ENCODE results near the gene WDTC1. TPM values are rescaled to one million over a fixed set of nuclear protein-coding genes. Genes with fewer than 3 reads are reported as not detected.
A peak's percentile ranks its signal among the peaks of the same experiment; 100 is the strongest.

WDTC1 gene
- total RNA-seq, 1 donor from 2014 or later, result 53.8 TPM

DNA sequence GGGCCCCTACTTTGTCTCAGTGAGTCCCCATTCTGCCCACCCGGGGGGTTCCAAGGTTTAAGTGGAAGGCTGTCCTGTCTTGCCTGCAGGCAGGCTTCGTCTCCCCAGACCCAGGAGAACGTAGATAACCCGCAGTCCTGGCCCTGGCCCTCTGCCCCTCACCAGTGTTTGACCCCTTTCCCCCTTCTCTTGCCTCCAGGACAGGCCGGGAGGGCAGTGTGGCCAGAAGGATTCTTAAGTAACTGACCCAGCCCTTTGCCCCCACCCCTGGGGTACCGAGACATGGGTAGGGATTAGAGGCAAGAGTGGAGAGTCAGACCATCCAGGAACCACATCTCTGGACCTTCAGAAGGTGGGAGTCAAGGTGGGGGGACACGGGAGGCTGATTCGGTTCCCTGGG, 96.4 kb downstream of the WDTC1 start:
- H3K27ac Mint-ChIP-seq, result no peak overlapping the region
- H3K4me3 Mint-ChIP-seq (ENCODE audit: low read depth), result no peak overlapping the region
- no peaks in the 10 kb centered on the region for H3K27me3 Mint-ChIP-seq
- H3K36me3 Mint-ChIP-seq (ENCODE audit: insufficient read depth), result peaks cover 4% of the 10 kb centered on the region
- no peaks in the 10 kb centered on the region for H3K4me1 Mint-ChIP-seq (ENCODE audit: low read depth)
- DNase-seq (ENCODE audit: low spot score, unreplicated experiment), result no peak
- TF ChIP-seq, protein P1, sequence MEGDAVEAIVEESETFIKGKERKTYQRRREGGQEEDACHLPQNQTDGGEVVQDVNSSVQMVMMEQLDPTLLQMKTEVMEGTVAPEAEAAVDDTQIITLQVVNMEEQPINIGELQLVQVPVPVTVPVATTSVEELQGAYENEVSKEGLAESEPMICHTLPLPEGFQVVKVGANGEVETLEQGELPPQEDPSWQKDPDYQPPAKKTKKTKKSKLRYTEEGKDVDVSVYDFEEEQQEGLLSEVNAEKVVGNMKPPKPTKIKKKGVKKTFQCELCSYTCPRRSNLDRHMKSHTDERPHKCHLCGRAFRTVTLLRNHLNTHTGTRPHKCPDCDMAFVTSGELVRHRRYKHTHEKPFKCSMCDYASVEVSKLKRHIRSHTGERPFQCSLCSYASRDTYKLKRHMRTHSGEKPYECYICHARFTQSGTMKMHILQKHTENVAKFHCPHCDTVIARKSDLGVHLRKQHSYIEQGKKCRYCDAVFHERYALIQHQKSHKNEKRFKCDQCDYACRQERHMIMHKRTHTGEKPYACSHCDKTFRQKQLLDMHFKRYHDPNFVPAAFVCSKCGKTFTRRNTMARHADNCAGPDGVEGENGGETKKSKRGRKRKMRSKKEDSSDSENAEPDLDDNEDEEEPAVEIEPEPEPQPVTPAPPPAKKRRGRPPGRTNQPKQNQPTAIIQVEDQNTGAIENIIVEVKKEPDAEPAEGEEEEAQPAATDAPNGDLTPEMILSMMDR (IDR thresholded peaks at IDR 0.05; ENCODE audit: unreplicated experiment), result no peak
- no peaks in the 10 kb centered on the region for H3K9me3 Mint-ChIP-seq (ENCODE audit: low read depth)

DNA sequence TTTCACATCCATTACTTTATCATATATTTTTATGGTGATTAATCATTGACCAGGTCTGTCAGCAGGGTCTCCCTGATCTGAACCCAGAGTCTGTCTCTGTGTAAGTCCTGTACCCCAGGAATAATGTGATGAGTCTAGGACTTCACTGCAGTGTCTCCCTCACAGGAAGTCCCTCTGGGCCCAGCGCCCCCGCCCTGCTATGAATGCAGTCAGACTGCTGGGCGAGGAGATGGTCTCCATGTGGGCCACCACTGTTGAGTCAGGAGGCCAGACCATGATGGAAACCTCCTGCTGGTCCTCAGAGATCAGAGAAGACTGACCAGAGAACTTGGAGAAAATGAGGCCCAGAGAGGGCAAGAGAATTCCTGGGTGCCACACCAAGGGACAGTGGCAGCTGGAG, 97.0 kb downstream of the WDTC1 start:
- no peak for DNase-seq (ENCODE audit: low spot score, unreplicated experiment)
- TF ChIP-seq, protein P1 (IDR thresholded peaks at IDR 0.05; ENCODE audit: unreplicated experiment), result no peak
- Mint-ChIP-seq H3K27ac (no peak overlapping the region), H3K27me3 (no peaks in the 10 kb centered on the region), H3K4me3 (ENCODE audit: low read depth) (no peak overlapping the region), H3K9me3 (ENCODE audit: low read depth) (no peaks in the 10 kb centered on the region), H3K4me1 (ENCODE audit: low read depth) (no peaks in the 10 kb centered on the region), H3K36me3 (ENCODE audit: insufficient read depth) (peaks cover 2% of the 10 kb centered on the region)

DNA sequence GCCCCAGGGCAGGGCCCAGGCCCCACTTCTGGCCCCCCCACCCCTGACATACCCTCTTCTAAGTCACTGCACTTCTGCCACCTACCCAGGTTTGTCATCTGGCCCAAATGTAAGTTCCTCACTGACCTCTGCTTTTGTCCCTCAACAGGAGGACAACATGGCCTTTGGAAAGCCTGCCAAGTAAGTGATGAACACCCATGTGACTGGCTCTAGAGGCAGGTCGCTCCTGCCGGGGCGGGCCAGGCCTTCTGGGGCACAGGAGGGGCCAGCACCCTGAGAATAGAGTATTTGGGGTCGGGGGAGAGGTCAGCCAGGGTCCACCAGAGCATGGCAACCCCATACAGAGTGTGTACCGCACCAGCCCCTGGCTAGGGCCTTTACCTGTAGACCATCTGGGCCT, 97.5 kb downstream of the WDTC1 start:
- peaks cover 4% of the 10 kb centered on the region for H3K36me3 Mint-ChIP-seq (ENCODE audit: insufficient read depth)
- H3K27me3 Mint-ChIP-seq, result no peaks in the 10 kb centered on the region
- no peaks in the 10 kb centered on the region for H3K4me1 Mint-ChIP-seq (ENCODE audit: low read depth)
- TF ChIP-seq, protein P1 (IDR thresholded peaks at IDR 0.05; ENCODE audit: unreplicated experiment), result no peak
- no peak for DNase-seq (ENCODE audit: low spot score, unreplicated experiment)
- H3K4me3 Mint-ChIP-seq (ENCODE audit: low read depth), result no peak overlapping the region
- H3K27ac Mint-ChIP-seq, result no peak overlapping the region
- no peaks in the 10 kb centered on the region for H3K9me3 Mint-ChIP-seq (ENCODE audit: low read depth)

DNA sequence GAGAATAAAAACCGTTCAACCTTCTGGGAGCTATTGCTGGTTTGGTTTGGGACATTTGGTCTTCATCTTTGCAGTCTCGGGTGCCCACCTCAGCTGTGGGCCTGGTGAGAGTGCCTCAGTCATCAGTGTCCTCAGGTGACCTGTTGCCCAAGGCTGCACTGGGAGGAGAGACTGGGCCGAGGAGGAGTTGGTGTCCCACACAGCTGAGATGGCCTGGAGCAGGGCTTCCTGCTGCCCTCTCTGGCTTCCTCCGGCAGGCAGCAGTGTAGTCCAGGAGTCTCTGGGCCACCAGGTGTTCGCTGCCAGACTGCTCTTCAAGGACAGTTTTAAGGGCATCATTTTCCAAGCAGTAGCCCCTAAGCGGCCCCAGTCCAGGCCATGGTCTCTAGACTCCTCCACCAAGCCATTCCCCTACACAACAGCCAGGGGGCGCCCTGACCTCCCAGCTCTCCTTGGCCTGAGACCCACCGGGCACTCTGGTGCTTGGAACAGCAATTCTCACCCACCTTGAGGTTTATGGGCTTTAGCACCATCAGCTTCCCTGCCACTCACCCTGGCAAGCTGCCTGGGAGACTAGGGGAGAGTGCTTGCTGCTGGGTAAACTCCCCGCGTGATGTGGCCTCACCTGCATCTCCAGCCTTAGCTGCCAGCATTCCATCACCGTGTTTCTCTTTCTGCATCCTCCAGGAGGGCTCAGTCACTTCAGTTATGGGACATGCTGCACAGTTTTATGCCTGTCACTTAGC, 98.3 kb downstream of the WDTC1 start:
- TF ChIP-seq, protein P1 (IDR thresholded peaks at IDR 0.05; ENCODE audit: unreplicated experiment), result peak; percentile 77
- DNase-seq (ENCODE audit: low spot score, unreplicated experiment), result peak; percentile 45
- Mint-ChIP-seq H3K9me3 (ENCODE audit: low read depth) (no peaks in the 10 kb centered on the region), H3K36me3 (ENCODE audit: insufficient read depth) (peaks cover 4% of the 10 kb centered on the region), H3K27me3 (no peaks in the 10 kb centered on the region), H3K4me1 (ENCODE audit: low read depth) (no peaks in the 10 kb centered on the region), H3K4me3 (ENCODE audit: low read depth) (no peak overlapping the region), H3K27ac (peak overlapping the region; percentile 13)

DNA sequence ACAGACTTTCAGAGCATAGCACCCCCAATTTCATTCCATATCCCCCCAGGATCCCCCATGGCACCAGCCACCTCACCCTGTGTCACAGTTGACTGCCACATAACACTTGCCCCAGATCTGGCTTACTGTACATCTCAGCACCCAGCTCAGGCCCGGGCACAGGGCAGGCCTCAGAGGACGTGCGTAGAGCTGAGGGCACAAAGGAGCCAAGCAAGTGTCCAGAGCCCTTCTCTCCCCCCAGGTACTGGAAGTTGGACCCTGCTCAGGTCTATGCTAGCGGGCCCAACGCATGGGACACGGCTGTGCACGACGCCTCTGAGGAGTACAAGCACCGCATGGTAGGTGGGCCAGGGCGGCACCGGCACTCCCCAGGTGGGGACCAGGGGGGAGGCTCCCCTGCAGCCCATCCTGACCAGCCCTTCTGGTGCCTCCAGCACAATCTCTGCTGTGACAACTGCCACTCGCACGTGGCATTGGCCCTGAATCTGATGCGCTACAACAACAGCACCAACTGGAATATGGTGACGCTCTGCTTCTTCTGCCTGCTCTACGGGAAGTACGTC, 99.4 kb downstream of the WDTC1 start:
- Mint-ChIP-seq H3K4me1 (ENCODE audit: low read depth) (no peaks in the 10 kb centered on the region), H3K27me3 (no peaks in the 10 kb centered on the region), H3K9me3 (ENCODE audit: low read depth) (no peaks in the 10 kb centered on the region), H3K27ac (no peak overlapping the region), H3K4me3 (ENCODE audit: low read depth) (no peak overlapping the region), H3K36me3 (ENCODE audit: insufficient read depth) (peaks cover 1% of the 10 kb centered on the region)
- DNase-seq (ENCODE audit: low spot score, unreplicated experiment), result no peak
- TF ChIP-seq, protein P1 (IDR thresholded peaks at IDR 0.05; ENCODE audit: unreplicated experiment), result no peak

Data from progenitor cell of endocrine pancreas (in vitro differentiated cells).